Esophagus (tissue), 2 donors: ENCODE results near the gene PILRA. TPM values are rescaled to one million over a fixed set of nuclear protein-coding genes. Genes with fewer than 3 reads are reported as not detected.
"Not testable (repeated sequence)": the region's sequence is repeated elsewhere in the genome, so short reads cannot be mapped to it uniquely, and the experiment has no call there.

ENCODE experiments used
- H3K27ac ChIP-seq, 2 donors: one replicate each; pipeline ENCODE4 v1.5.1; 2013; ENCODE audit warnings: low read depth in 2 of 2, mild to moderate bottlenecking in 2 of 2, inconsistent platforms in 1 of 2, low read length in 1 of 2, moderate library complexity in 1 of 2
- H3K27me3 ChIP-seq, 2 donors: one replicate each; pipeline ENCODE4 v1.6.1; 2013; ENCODE audit warnings: low read length in 2 of 2, control low read depth in 1 of 2, mild to moderate bottlenecking in 1 of 2; ENCODE audit not compliant: insufficient read depth in 2 of 2, control insufficient read depth in 1 of 2
- H3K36me3 ChIP-seq, 2 donors: one replicate each; pipeline ENCODE4 v1.6.1; 2013; ENCODE audit warnings: low read length in 1 of 2; ENCODE audit not compliant: control insufficient read depth in 2 of 2, insufficient read depth in 2 of 2
- H3K4me1 ChIP-seq, 2 donors: one replicate each; pipeline ENCODE4 v1.6.1; 2013; ENCODE audit warnings: low read length in 1 of 2; ENCODE audit not compliant: control insufficient read depth in 2 of 2, insufficient read depth in 2 of 2
- H3K4me3 ChIP-seq, 2 donors: one replicate each; pipeline ENCODE4 v1.5.1; 2013; ENCODE audit warnings: low read length in 2 of 2, mild to moderate bottlenecking in 2 of 2, low read depth in 1 of 2, moderate library complexity in 1 of 2
- H3K9me3 ChIP-seq, 2 donors: one replicate each; pipeline ENCODE4 v1.6.1; 2013; ENCODE audit warnings: mild to moderate bottlenecking in 2 of 2, low read depth in 1 of 2, low read length in 1 of 2, moderate library complexity in 1 of 2; ENCODE audit not compliant: control insufficient read depth in 2 of 2, insufficient read depth in 1 of 2
- WGBS, 2 donors: extraction: QIAGEN DNeasy Blood & Tissue Kit; methylation state at CpG; one replicate each; pipeline ENCODE4 v1.1.7; 2013; 5-methylcytosine and 5-hydroxymethylcytosine counted together
- polyA plus RNA-seq, 2 donors: library from polyadenylated mRNA; stranded (reverse); fragments of 200-250 nt; gene quantifications; one replicate each; pipeline ENCODE4 v1.2.3, GENCODE V29; 2013
- donor health status: healthy with polysubstance abuse.
- donor health status: Bipolar disorder and iron deficiency.

The PILRA gene
- polyA plus RNA-seq, 2 donors = 0.85 to 1.7 TPM

- WGBS, 2 donors = 66 to 75% methylated on average over 2 of the region's 2 CpGs
- Histone ChIP-seq H3K36me3 (no peaks in the 10 kb centered on the region), H3K4me3 (no peak overlapping the region), H3K27me3 (no peaks in the 10 kb centered on the region), H3K4me1 (peaks cover 0 to 6% of the 10 kb centered on the region in 2 donors), H3K27ac (no peak overlapping the region), H3K9me3 (no peaks in the 10 kb centered on the region)
These were observed 72.8 kb downstream of the PILRA start for GRCh38 chr7:100446040-100446439.

- not testable (repeated sequence) for H3K4me3 ChIP-seq, H3K4me1 ChIP-seq, H3K27me3 ChIP-seq, H3K9me3 ChIP-seq, H3K27ac ChIP-seq, H3K36me3 ChIP-seq
- WGBS, 2 donors = 99 to 100% methylated on average over 8 of the region's 8 CpGs
These were observed 74.1 kb downstream of the PILRA start for GRCh38 chr7:100447363-100447762.

DNA sequence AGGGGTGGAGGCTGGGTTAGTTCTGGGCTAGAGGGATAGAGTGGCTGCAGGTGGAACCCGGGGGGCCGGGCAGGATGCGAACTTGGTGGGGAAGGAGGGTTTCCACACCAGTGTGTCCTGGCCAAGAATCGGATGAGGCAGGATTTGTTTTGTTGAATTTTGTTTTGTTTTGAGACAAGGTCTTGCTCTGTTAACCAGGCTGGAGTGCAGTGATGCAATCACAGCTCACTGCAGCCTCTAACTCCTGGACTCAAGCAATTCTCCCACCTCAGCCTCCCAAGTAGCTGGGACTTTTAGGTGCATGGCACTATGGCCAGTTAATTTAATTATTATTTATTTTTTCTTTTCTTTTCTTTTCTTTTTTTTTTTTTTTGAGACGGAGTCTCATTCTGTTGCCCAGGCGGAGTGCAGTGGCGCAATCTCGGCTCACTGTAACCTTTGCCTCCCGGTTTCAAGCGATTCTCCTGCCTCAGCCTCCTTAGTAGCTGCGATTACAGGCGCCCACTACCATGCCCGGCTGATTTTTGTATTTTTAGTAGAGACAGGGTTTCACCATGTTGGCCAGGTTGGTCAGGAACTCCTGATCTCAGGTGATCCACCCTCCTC lies 76.0 kb downstream of the PILRA start:
- no peaks in the 10 kb centered on the region for H3K27me3 ChIP-seq
- H3K27ac ChIP-seq = no peak overlapping the region
- no peaks in the 10 kb centered on the region for H3K9me3 ChIP-seq
- H3K4me1 ChIP-seq = peaks cover 0 to 6% of the 10 kb centered on the region in 2 donors
- no peaks in the 10 kb centered on the region for H3K36me3 ChIP-seq
- 85 to 90% methylated on average over 13 of the region's 13 CpGs for WGBS, 2 donors
- no peak overlapping the region for H3K4me3 ChIP-seq

Other genes with a start within 250 kb of the PILRA start
- gene MBLAC1, start 246.5 kb upstream of the PILRA start, polyA plus RNA-seq = 1 to 10 TPM; 2.7 to 3.7 TPM
- 100 to 1,000 TPM in 1 of 2 donors, 10 to 100 TPM in 1; 85.7 to 138 TPM for gene LAMTOR4, start 224.6 kb upstream of the PILRA start, polyA plus RNA-seq
- gene TRAPPC14, start 214.8 kb upstream of the PILRA start, polyA plus RNA-seq = 10 to 100 TPM; 18.5 to 27.2 TPM
- 1 to 10 TPM; 4.4 to 5.1 TPM for gene GAL3ST4, start 204.9 kb upstream of the PILRA start, polyA plus RNA-seq
- gene GPC2, start 196.1 kb upstream of the PILRA start, polyA plus RNA-seq = 1 to 10 TPM; 1.1 to 2.2 TPM
- gene STAG3, start 195.6 kb upstream of the PILRA start, polyA plus RNA-seq = under 1 TPM; 0.25 to 0.73 TPM
- gene PVRIG, start 153.5 kb upstream of the PILRA start, polyA plus RNA-seq = under 1 TPM; 0.24 to 0.31 TPM
- gene SPDYE3, start 65.8 kb upstream of the PILRA start, polyA plus RNA-seq = under 1 TPM; 0.05 to 0.10 TPM
- gene PILRB, start 15.4 kb upstream of the PILRA start, polyA plus RNA-seq = 10 to 100 TPM; 22.9 to 79.2 TPM
- gene ZCWPW1, start 55.2 kb downstream of the PILRA start, polyA plus RNA-seq = 1 to 10 TPM; 2.2 to 2.8 TPM
- gene MEPCE, start 56.3 kb downstream of the PILRA start, polyA plus RNA-seq = 10 to 100 TPM; 18.0 to 21.8 TPM
- 10 to 100 TPM; 32.1 to 61.5 TPM for gene PPP1R35, start 63.0 kb downstream of the PILRA start, polyA plus RNA-seq
- gene SPACDR, start 90.8 kb downstream of the PILRA start, polyA plus RNA-seq = under 1 TPM; 0.31 to 0.65 TPM
- gene TSC22D4, start 105.7 kb downstream of the PILRA start, polyA plus RNA-seq = 10 to 100 TPM; 40.0 to 60.0 TPM
- 1 to 10 TPM in 1 of 2 donors, under 1 TPM in 1; 0.32 to 1.3 TPM for gene NYAP1, start 110.4 kb downstream of the PILRA start, polyA plus RNA-seq
- gene AGFG2, start 165.7 kb downstream of the PILRA start, polyA plus RNA-seq = 10 to 100 TPM; 15.8 to 37.9 TPM
- gene SAP25, start 200.4 kb downstream of the PILRA start, polyA plus RNA-seq = 1 to 10 TPM; 1.5 to 3.3 TPM
- gene LRCH4, start 212.6 kb downstream of the PILRA start, polyA plus RNA-seq = 10 to 100 TPM; 32.3 to 73.4 TPM
- under 1 TPM; 0.33 to 0.81 TPM for gene FBXO24, start 212.8 kb downstream of the PILRA start, polyA plus RNA-seq
- gene PCOLCE, start 228.9 kb downstream of the PILRA start, polyA plus RNA-seq = 10 to 100 TPM in 1 of 2 donors, 1 to 10 TPM in 1; 9.9 to 11.0 TPM
- gene MOSPD3, start 239.1 kb downstream of the PILRA start, polyA plus RNA-seq = 10 to 100 TPM; 15.5 to 18.4 TPM